Measurements from ENCODE around the gene SREBF2. TPM values are rescaled to one million over a fixed set of nuclear protein-coding genes. Genes with fewer than 3 reads are reported as not detected.

Gene SREBF2
- total and polyA plus RNA-seq, 2 of the 8 experiments (the other 6 are each of a cell fraction or from before 2014, with no cell fraction given) = 125 to 144 TPM

DNA sequence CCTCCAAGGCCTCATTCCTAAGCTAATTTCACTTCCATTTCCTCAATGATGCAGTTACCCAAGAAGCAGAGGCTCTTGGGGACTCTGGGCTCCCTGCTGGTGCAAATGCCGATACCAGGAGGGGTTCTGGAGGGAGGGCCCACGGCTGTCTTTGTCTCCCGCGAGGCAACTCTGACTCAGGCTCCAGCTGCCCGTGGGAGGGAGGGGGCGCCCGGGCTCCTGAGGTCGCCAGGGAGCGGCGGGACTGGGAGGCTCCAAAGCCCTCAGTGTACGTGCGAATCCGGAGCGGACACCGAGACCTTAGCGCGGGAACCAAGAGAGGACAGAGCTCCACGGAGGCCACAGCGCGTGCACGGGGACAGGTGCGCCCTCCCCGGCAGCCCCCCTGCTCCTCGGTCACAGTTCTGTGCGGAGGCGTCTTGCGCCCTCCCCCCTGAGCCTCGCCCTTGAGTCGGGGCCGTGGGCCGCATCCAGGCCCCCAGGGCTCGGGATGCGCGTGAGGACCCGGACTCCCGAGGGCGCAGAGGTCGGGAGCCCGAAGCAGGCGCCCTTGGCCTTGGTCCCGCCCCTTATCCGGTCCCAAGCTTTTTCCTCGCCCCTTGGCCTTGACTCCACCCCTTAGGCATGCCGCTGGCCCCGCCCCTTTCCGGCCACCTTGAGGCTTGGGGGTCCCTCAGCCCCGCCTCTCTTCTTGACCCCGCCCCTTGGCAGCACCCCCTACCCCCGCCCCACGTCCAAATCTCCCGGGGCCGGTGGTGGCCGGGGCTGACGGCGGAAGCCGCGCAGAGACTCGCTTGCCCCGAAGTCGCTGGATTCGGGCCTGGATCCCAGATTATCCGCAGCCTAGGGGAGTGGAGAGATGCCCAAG, 86.7 kb downstream of the SREBF2 start (continued):
- no peak for TF ChIP-seq CHD7 (IDR thresholded peaks at IDR 0.05; ENCODE audit: insufficient replicate concordance, low read length)
- no peak for TF ChIP-seq SP4 (IDR thresholded peaks at IDR 0.05; ENCODE audit: low read length)
- no peak for TF ChIP-seq TCF12 (IDR thresholded peaks at IDR 0.05; ENCODE audit: low read depth, low read length)
- no peak for TF ChIP-seq NANOG (IDR thresholded peaks at IDR 0.05; ENCODE audit: insufficient read depth, low read depth, low read length, poor library complexity, severe bottlenecking)

All from H1 (cell line).